Thymus (tissue), 11 donors: ENCODE measurements around the gene ZBTB7C. TPM values are rescaled to one million over a fixed set of nuclear protein-coding genes. Genes with fewer than 3 reads are reported as not detected.

Experiments used
- DNase-seq, 9 donors: peaks; one replicate each; pipeline ENCODE4 v3.0.0-alpha.2; 2013; ENCODE audit warnings: low spot score in 9 of 9, low read depth in 6 of 9, missing footprints in 1 of 9
- H3K27ac ChIP-seq, 2 donors: one replicate each; pipeline ENCODE4 v1.5.1; 2013; ENCODE audit warnings: control low read depth in 1 of 2, low read depth in 1 of 2, low read length in 1 of 2, mild to moderate bottlenecking in 1 of 2, moderate library complexity in 1 of 2
- H3K27me3 ChIP-seq, 2 donors: one replicate each; pipeline ENCODE4 v1.5.1; 2013; ENCODE audit warnings: low read length in 1 of 2; ENCODE audit not compliant: control insufficient read depth in 2 of 2, insufficient read depth in 1 of 2
- H3K36me3 ChIP-seq, 2 donors: one replicate each; pipeline ENCODE4 v1.5.1; 2013; ENCODE audit warnings: low read length in 1 of 2, mild to moderate bottlenecking in 1 of 2, moderate library complexity in 1 of 2; ENCODE audit not compliant: control insufficient read depth in 2 of 2, insufficient read depth in 2 of 2
- H3K4me1 ChIP-seq, 2 donors: one replicate each; pipeline ENCODE4 v1.5.1; 2013; ENCODE audit warnings: low read length in 2 of 2; ENCODE audit not compliant: control insufficient read depth in 2 of 2, insufficient read depth in 2 of 2
- H3K4me3 ChIP-seq, 2 donors: one replicate each; pipeline ENCODE4 v1.5.1; 2013; ENCODE audit warnings: low read length in 2 of 2, control low read depth in 1 of 2, mild to moderate bottlenecking in 1 of 2
- H3K9me3 ChIP-seq, 2 donors: one replicate each; pipeline ENCODE4 v1.5.1; 2013; ENCODE audit warnings: low read length in 1 of 2, mild to moderate bottlenecking in 1 of 2; ENCODE audit not compliant: control insufficient read depth in 2 of 2, insufficient read depth in 1 of 2
- WGBS: extraction: QIAGEN DNeasy Blood & Tissue Kit; methylation state at CpG from one replicate; pipeline ENCODE4 v1.1.7; 2013; 5-methylcytosine and 5-hydroxymethylcytosine counted together
- polyA plus RNA-seq: library from polyadenylated mRNA; stranded (reverse); fragments of 200-250 nt; gene quantifications from one replicate; pipeline ENCODE4 v1.2.3, GENCODE V29; 2013
- total RNA-seq: library from RNA; stranded (reverse); fragments of 120-200 nt; gene quantifications from one replicate; pipeline ENCODE4 v1.2.4, GENCODE V29; 2013
- donor health status: healthy.

The ZBTB7C gene
- total and polyA plus RNA-seq, 2 donors = 0.14 to 0.73 TPM

DNA sequence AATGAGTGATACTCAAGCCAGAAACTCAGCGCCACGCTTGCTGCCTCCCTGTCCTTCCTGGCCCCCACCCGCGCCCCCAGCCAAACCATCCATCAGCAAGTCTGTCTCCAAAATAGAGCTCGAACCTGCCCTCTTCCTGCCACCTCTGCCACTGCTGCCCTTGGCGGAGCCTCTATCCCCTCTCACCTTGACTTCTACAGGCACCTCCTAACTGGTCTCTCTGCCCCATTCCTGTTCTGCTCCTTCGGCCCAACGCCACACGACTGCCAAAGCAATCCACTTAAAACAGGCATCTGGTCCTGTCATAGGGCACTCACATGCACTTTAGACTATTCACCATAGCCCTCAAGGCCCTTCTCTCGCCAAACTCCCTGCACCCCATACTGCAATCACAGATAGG, 268.5 kb downstream of the ZBTB7C start:
- Histone ChIP-seq H3K27me3 (peaks cover 25 to 45% of the 10 kb centered on the region in 2 donors), H3K4me1 (peaks cover 0 to 4% of the 10 kb centered on the region in 2 donors), H3K27ac (no peak overlapping the region), H3K9me3 (no peaks in the 10 kb centered on the region), H3K4me3 (no peak overlapping the region), H3K36me3 (no peaks in the 10 kb centered on the region)
- 95% methylated on average over 10 of the region's 10 CpGs for WGBS
- DNase-seq = no peak

DNA sequence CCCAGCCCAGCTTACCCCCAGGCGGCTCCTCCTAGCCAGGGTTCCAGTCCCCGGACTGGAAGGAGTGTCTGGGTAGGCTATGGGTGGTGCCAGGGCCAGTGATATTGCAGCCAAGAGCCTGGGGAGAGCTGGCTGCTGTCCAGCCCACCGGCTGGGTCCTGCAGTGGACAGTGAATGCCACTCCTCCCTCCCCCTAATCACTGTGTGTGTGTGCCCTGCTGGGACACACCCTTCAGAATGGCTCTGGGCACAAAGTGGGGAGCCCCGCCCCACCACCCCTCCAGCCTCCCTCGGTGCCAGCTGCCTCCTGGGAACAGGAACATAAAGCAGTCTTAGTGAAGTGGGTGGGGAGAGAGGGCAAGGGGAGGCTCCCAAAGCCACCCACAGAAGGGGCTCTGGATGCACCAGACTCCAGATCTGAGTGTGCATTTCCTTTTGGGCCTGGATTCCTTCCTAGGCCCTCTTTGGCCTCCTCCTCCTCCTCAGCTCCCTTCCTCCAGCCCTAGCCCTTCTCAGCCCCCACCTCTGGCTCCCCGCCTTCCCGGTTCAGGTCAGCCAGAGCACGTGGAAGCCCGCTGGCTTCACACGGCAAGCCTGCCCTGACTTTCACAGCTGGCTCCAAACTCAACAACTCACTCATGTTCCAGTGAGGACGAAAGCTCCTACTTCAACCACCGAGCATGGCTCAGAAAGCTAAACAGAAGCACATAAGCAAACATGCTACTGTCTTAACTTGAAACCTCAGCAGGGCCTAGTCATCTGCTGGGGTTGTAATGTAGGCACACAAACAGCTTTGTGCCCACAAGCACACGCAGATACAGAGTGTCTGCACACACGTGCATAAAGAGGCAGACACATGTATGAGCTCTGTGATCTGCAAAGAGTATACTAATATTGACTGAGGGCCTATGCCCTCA, 269.5 kb downstream of the ZBTB7C start:
- Histone ChIP-seq H3K27ac (no peak overlapping the region), H3K27me3 (peaks cover 35 to 55% of the 10 kb centered on the region in 2 donors)

GRCh38 chr18:48138660-48139430, 270.3 kb downstream of the ZBTB7C start:
- DNase-seq = no peak
- Histone ChIP-seq H3K36me3 (no peaks in the 10 kb centered on the region), H3K4me1 (peaks cover 0 to 4% of the 10 kb centered on the region in 2 donors), H3K27me3 (peaks cover 38 to 62% of the 10 kb centered on the region in 2 donors), H3K9me3 (no peaks in the 10 kb centered on the region), H3K27ac (no peak overlapping the region), H3K4me3 (no peak overlapping the region)
- WGBS = 88% methylated on average over 7 of the region's 7 CpGs

More for the DNA sequence above, 269.5 kb downstream of the ZBTB7C start:
- Histone ChIP-seq H3K4me3 (no peak overlapping the region), H3K9me3 (no peaks in the 10 kb centered on the region), H3K36me3 (no peaks in the 10 kb centered on the region), H3K4me1 (peaks cover 0 to 4% of the 10 kb centered on the region in 2 donors)
- WGBS = 90% methylated on average over 14 of the region's 14 CpGs
- no peak for DNase-seq

DNA sequence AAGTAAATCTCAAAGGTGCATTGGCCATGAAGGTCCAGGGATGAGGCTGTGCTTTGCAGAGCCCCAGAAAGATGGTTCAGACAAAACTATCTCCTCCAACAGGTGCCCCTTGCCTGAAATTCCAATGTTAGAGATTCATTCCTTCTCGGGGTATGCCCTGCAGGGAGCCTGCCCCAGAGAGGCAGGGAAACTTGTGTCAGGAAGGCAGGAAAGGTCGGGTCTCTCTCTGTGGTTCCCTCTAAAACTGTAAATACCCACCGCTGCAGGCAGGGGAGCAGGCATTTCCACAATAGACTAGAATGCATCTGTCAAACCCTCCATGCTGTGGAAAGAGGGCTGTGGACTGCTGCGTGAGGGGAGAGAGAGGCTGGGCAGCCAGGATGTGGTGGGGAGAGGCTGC, 271.0 kb downstream of the ZBTB7C start:
- DNase-seq = no peak
- 41% methylated on average over 4 of the region's 4 CpGs for WGBS
- Histone ChIP-seq H3K27ac (no peak overlapping the region), H3K36me3 (no peaks in the 10 kb centered on the region), H3K9me3 (no peaks in the 10 kb centered on the region), H3K27me3 (peaks cover 38 to 66% of the 10 kb centered on the region in 2 donors), H3K4me3 (no peak overlapping the region), H3K4me1 (peaks cover 0 to 4% of the 10 kb centered on the region in 2 donors)

DNA sequence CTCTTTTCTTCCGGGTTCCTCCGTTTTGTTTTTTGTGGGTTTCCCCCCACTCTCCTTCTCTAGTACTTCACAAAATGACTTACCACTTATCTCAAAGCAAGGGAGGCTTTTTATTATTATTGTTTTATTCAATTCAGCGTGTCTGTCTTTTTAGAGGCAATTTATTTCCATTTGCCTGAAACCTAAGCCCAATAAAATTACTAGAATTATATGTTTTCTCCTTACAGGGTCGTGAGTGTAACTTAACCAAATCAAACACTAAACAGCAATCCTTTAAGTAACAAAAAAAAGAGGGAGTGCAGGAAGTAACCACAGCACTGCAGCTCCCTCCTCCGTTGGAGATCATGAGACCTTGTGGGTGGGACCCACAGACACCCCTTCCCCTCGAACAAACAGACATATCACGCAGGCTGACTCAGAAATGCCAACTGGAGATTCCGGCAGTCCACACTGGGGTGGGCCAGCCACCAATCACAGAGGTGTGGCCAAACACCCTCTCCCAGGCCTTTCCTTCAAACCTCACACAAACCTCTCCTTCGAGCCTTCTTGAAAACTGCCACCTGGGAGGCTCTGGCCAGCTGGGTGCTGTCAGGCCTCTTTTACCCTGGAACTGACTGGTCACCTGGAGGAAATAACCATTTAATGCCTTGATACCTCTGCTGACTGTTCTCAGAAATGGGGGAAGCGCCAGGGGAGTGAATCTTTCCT, 271.7 kb downstream of the ZBTB7C start:
- H3K27me3 ChIP-seq = peaks cover 38 to 73% of the 10 kb centered on the region in 2 donors
- H3K36me3 ChIP-seq = no peaks in the 10 kb centered on the region
- H3K4me3 ChIP-seq = no peak overlapping the region
- DNase-seq = peak in 1 of 9 donors; percentile 19
- peaks cover 0 to 4% of the 10 kb centered on the region in 2 donors for H3K4me1 ChIP-seq
- 26% methylated on average over 10 of the region's 10 CpGs for WGBS
- H3K27ac ChIP-seq = no peak overlapping the region
- H3K9me3 ChIP-seq = no peaks in the 10 kb centered on the region

DNA sequence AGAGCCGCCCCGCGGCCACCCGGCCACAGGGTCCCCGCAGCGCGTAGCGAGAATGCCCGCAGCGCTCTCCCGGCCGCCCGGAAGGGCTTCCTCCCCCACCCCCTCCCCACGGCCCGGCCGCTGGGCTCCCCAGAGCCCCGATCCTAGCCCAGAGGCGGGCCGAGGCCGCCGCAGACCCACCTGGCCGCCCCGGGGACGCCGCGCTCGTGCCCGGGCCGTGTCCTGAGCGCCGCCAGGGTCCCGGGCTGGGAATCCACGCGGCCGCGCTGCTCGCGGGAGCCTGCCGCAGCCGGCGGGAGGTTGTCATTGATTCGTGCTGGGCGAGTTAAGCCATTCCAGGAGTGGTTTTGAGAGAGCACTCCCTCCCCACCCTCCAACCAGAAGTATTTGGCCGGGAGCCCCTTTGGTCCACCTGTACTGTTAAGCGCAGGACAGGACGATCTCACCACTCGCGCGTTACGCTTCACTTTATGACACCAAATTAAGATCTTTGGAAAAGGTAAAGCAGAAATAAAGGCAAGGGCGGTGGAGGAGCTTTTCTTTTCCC, 272.3 kb downstream of the ZBTB7C start:
- H3K27me3 ChIP-seq = peaks cover 38 to 70% of the 10 kb centered on the region in 2 donors
- 2% methylated on average over 51 of the region's 51 CpGs for WGBS
- no peaks in the 10 kb centered on the region for H3K9me3 ChIP-seq
- peak overlapping the region in 1 of 2 donors; percentile 34 for H3K4me3 ChIP-seq
- no peak for DNase-seq
- H3K36me3 ChIP-seq = no peaks in the 10 kb centered on the region
- peaks cover 0 to 4% of the 10 kb centered on the region in 2 donors for H3K4me1 ChIP-seq
- no peak overlapping the region for H3K27ac ChIP-seq

DNA sequence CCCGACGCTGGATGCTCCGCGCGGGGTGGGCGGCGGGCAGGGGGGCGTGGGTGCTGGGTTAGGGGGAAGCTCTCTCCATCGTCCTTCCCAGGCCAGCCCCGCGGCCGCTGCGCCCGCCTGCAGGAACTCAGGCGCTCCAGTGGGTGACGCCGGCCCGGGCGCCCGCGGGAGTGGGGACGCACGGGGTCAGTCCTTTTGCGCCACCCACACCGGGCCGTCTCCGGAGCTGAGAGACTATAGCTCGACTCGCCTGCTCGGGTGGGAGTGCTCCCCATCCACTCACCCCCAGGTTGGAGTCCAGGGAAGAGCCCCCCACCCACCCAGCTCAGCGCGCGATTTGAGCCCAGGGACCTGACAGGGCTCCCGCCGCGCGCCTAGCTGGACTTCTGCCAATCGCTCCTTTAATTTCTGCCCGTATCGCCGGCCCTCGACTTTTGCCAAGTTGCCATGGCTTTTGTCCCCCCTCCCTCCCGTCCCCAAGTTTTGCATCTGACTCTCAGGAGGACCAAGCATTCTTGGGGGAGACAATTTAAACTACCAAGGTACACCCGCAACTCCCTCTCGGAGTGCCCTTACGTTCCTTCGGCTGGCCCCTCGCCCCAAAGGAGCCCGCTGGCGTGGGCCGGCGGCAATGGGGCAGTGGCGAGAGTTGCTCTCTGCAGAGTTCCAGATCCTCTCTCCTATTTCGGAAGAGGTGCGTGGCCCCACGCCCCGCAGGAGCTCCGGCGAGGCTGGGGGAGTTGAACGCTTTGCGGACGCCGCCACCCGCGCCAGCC, 272.9 kb downstream of the ZBTB7C start:
- Histone ChIP-seq H3K27me3 (peaks cover 38 to 70% of the 10 kb centered on the region in 2 donors), H3K36me3 (no peaks in the 10 kb centered on the region), H3K4me1 (peaks cover 0 to 4% of the 10 kb centered on the region in 2 donors), H3K27ac (no peak overlapping the region), H3K9me3 (no peaks in the 10 kb centered on the region), H3K4me3 (peak overlapping the region in 1 of 2 donors; percentile 34)
- no peak for DNase-seq
- 4% methylated on average over 65 of the region's 65 CpGs for WGBS

- Histone ChIP-seq H3K27ac (no peak overlapping the region), H3K27me3 (peaks cover 38 to 70% of the 10 kb centered on the region in 2 donors), H3K4me1 (peaks cover 0 to 4% of the 10 kb centered on the region in 2 donors), H3K36me3 (no peaks in the 10 kb centered on the region), H3K9me3 (no peaks in the 10 kb centered on the region), H3K4me3 (no peak overlapping the region)
- 7% methylated on average over 14 of the region's 14 CpGs for WGBS
- DNase-seq = no peak
Measured at GRCh38 chr18:48135436-48135966, 273.7 kb downstream of the ZBTB7C start.
